Neural crest cell (in vitro differentiated cells): ENCODE measurements around the gene LUZP2. TPM values are rescaled to one million over a fixed set of nuclear protein-coding genes. Genes with fewer than 3 reads are reported as not detected.

ENCODE experiments used
- DNase-seq: peaks from one replicate; pipeline ENCODE4 v3.0.0; 2021; ENCODE audit warnings: low read depth, mixed read lengths, low spot score
- H3K27ac Mint-ChIP-seq: one replicate; pipeline ENCODE4 v1.8.0; 2021; ENCODE audit warnings: mild to moderate bottlenecking, mixed read lengths; ENCODE audit not compliant: unreplicated experiment
- H3K27me3 Mint-ChIP-seq: 2 replicates; pipeline ENCODE4 v1.8.0; 2021; ENCODE audit warnings: low read depth, mild to moderate bottlenecking, mixed read lengths
- H3K36me3 Mint-ChIP-seq: 2 replicates; pipeline ENCODE4 v1.8.0; 2021; ENCODE audit warnings: low read depth, mild to moderate bottlenecking, mixed read lengths
- H3K4me1 Mint-ChIP-seq: 2 replicates; pipeline ENCODE4 v1.8.0; 2021; ENCODE audit warnings: mixed read lengths
- H3K4me3 Mint-ChIP-seq: one replicate; pipeline ENCODE4 v1.8.0; 2021; ENCODE audit warnings: mild to moderate bottlenecking, mixed read lengths
- H3K9me3 Mint-ChIP-seq: 2 replicates; pipeline ENCODE4 v1.8.0; 2021; ENCODE audit warnings: mixed read lengths
- CTCF ChIP-seq: fragments of 200-600 bp; sonication (generic); conservative IDR thresholded peaks from 2 replicates; pipeline ENCODE4 v1.5.0; 2021; ENCODE audit warnings: antibody characterized with exemption, mild to moderate bottlenecking
- total RNA-seq: library from RNA; stranded (reverse); gene quantifications from 2 replicates; pipeline ENCODE4 v1.2.1, GENCODE V29; 2021

The LUZP2 gene
- total RNA-seq, 1 donor from 2014 or later: 0.28 TPM

- Mint-ChIP-seq H3K9me3 (peaks cover 15% of the 10 kb centered on the region), H3K36me3 (no peaks in the 10 kb centered on the region), H3K4me1 (no peaks in the 10 kb centered on the region), H3K27me3 (no peaks in the 10 kb centered on the region), H3K4me3 (no peak overlapping the region), H3K27ac (no peak overlapping the region)
- no peak for DNase-seq
- TF ChIP-seq CTCF: no peak
Observed at GRCh38 chr11:24848857-24849256, 352.0 kb downstream of the LUZP2 start.

- Mint-ChIP-seq H3K36me3 (peaks cover 2% of the 10 kb centered on the region), H3K4me3 (no peak overlapping the region), H3K27ac (no peak overlapping the region), H3K9me3 (peaks cover 13% of the 10 kb centered on the region), H3K4me1 (no peaks in the 10 kb centered on the region), H3K27me3 (no peaks in the 10 kb centered on the region)
- DNase-seq: no peak
- TF ChIP-seq CTCF: no peak
Observed at GRCh38 chr11:24855951-24856350, 359.1 kb downstream of the LUZP2 start.

- Mint-ChIP-seq H3K9me3 (peaks cover 14% of the 10 kb centered on the region), H3K36me3 (peaks cover 6% of the 10 kb centered on the region), H3K27me3 (no peaks in the 10 kb centered on the region), H3K4me3 (no peak overlapping the region), H3K27ac (no peak overlapping the region), H3K4me1 (no peaks in the 10 kb centered on the region)
- no peak for DNase-seq
- no peak for TF ChIP-seq CTCF
Observed at GRCh38 chr11:24859801-24860300, 363.0 kb downstream of the LUZP2 start.

GRCh38 chr11:24861440-24861839 is 364.6 kb downstream of the LUZP2 start:
- no peak for TF ChIP-seq CTCF
- Mint-ChIP-seq H3K27ac (no peak overlapping the region), H3K4me1 (no peaks in the 10 kb centered on the region), H3K27me3 (no peaks in the 10 kb centered on the region), H3K4me3 (no peak overlapping the region), H3K9me3 (peaks cover 12% of the 10 kb centered on the region), H3K36me3 (peaks cover 6% of the 10 kb centered on the region)
- DNase-seq: no peak

- Mint-ChIP-seq H3K9me3 (peaks cover 5% of the 10 kb centered on the region), H3K4me1 (no peaks in the 10 kb centered on the region), H3K27me3 (no peaks in the 10 kb centered on the region), H3K27ac (no peak overlapping the region), H3K36me3 (no peaks in the 10 kb centered on the region), H3K4me3 (no peak overlapping the region)
- no peak for DNase-seq
- TF ChIP-seq CTCF: no peak
Observed at GRCh38 chr11:24866743-24867142, 369.9 kb downstream of the LUZP2 start.

- H3K9me3 Mint-ChIP-seq: peaks cover 2% of the 10 kb centered on the region
- TF ChIP-seq CTCF: no peak
- no peak for DNase-seq
- no peaks in the 10 kb centered on the region for H3K36me3 Mint-ChIP-seq
- no peak overlapping the region for H3K4me3 Mint-ChIP-seq
- H3K4me1 Mint-ChIP-seq: no peaks in the 10 kb centered on the region
- H3K27me3 Mint-ChIP-seq: no peaks in the 10 kb centered on the region
- no peak overlapping the region for H3K27ac Mint-ChIP-seq
Observed at GRCh38 chr11:24870048-24870447, 373.2 kb downstream of the LUZP2 start.
